ENCODE data around the gene GLI3. TPM values are rescaled to one million over a fixed set of nuclear protein-coding genes. Genes with fewer than 3 reads are reported as not detected.

The GLI3 gene
- total RNA-seq, 1 donor from 2014 or later: 57.0 TPM

DNA sequence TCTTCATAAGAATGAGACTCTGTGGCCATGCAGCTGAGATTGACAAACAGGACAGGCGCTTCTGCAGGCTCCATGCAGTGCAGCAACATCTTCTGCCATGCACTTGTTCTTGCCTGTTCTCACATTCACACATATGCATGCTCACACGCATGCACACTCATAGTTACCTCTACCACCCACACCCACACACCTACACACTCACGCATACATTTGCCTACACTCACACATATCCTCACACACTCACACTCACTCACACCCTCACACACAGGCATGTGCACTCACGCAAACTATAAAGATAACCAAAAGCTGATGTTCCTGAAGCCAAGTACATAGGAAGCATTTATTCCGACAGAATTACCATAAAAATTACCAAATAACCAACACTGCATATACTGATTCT is 15.7 kb downstream of the GLI3 start:
- Mint-ChIP-seq H3K27ac (ENCODE audit: unreplicated experiment) (no peak overlapping the region), H3K4me1 (ENCODE audit: unreplicated experiment) (peaks cover 30% of the 10 kb centered on the region), H3K4me3 (ENCODE audit: unreplicated experiment) (no peak overlapping the region), H3K36me3 (ENCODE audit: unreplicated experiment) (peaks cover 62% of the 10 kb centered on the region), H3K9me3 (ENCODE audit: unreplicated experiment) (no peaks in the 10 kb centered on the region), H3K27me3 (ENCODE audit: unreplicated experiment) (no peaks in the 10 kb centered on the region)
- no peak for DNase-seq (ENCODE audit: extremely low spot score, unreplicated experiment)
- TF ChIP-seq, protein P1, sequence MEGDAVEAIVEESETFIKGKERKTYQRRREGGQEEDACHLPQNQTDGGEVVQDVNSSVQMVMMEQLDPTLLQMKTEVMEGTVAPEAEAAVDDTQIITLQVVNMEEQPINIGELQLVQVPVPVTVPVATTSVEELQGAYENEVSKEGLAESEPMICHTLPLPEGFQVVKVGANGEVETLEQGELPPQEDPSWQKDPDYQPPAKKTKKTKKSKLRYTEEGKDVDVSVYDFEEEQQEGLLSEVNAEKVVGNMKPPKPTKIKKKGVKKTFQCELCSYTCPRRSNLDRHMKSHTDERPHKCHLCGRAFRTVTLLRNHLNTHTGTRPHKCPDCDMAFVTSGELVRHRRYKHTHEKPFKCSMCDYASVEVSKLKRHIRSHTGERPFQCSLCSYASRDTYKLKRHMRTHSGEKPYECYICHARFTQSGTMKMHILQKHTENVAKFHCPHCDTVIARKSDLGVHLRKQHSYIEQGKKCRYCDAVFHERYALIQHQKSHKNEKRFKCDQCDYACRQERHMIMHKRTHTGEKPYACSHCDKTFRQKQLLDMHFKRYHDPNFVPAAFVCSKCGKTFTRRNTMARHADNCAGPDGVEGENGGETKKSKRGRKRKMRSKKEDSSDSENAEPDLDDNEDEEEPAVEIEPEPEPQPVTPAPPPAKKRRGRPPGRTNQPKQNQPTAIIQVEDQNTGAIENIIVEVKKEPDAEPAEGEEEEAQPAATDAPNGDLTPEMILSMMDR (IDR thresholded peaks at IDR 0.05): no peak

DNA sequence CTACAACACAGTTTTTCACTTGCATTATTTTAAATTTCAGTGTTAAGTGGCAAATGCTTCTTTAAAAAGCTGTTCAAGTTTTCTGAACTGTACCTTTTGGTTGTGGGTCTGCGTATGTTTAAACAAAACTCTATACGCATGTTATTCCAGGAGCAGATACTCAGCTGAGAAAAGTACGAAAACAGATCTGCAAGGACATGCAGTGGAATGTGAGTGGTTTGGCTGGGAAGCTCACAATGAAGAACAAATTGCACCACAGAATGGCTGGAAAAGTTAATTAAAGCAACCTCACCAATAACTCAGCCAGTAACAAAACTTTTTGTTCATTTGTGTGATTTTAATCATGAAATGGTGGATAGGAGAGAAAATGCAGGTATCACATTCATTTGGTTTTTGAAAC is 17.6 kb downstream of the GLI3 start:
- Mint-ChIP-seq H3K4me1 (ENCODE audit: unreplicated experiment) (peaks cover 28% of the 10 kb centered on the region), H3K27me3 (ENCODE audit: unreplicated experiment) (no peaks in the 10 kb centered on the region), H3K36me3 (ENCODE audit: unreplicated experiment) (peaks cover 58% of the 10 kb centered on the region), H3K9me3 (ENCODE audit: unreplicated experiment) (no peaks in the 10 kb centered on the region), H3K27ac (ENCODE audit: unreplicated experiment) (no peak overlapping the region), H3K4me3 (ENCODE audit: unreplicated experiment) (no peak overlapping the region)
- TF ChIP-seq, protein P1 (IDR thresholded peaks at IDR 0.05): no peak
- DNase-seq (ENCODE audit: extremely low spot score, unreplicated experiment): no peak

DNA sequence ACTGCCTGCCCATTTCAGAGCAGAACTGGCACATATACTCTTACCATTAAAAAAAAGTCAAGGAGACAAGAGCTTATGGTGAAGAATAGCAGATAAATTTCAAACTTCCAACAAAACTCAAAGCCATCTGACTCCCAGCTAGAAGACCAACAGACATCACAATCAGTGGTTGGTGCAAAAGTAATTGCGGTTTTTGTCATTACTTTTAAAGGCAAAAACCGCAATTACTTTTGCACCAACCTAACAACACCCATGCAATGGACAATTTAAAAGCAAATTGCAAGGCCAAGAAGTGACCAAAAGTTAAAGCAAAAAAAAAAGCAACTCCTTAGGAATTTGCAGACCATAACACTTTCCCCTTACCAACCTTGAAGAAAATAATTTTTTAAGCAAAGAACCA is 18.8 kb downstream of the GLI3 start:
- Mint-ChIP-seq H3K9me3 (ENCODE audit: unreplicated experiment) (no peaks in the 10 kb centered on the region), H3K27ac (ENCODE audit: unreplicated experiment) (no peak overlapping the region), H3K4me1 (ENCODE audit: unreplicated experiment) (peaks cover 24% of the 10 kb centered on the region), H3K4me3 (ENCODE audit: unreplicated experiment) (no peak overlapping the region), H3K36me3 (ENCODE audit: unreplicated experiment) (peaks cover 62% of the 10 kb centered on the region), H3K27me3 (ENCODE audit: unreplicated experiment) (no peaks in the 10 kb centered on the region)
- no peak for DNase-seq (ENCODE audit: extremely low spot score, unreplicated experiment)
- TF ChIP-seq, protein P1 (IDR thresholded peaks at IDR 0.05): no peak

DNA sequence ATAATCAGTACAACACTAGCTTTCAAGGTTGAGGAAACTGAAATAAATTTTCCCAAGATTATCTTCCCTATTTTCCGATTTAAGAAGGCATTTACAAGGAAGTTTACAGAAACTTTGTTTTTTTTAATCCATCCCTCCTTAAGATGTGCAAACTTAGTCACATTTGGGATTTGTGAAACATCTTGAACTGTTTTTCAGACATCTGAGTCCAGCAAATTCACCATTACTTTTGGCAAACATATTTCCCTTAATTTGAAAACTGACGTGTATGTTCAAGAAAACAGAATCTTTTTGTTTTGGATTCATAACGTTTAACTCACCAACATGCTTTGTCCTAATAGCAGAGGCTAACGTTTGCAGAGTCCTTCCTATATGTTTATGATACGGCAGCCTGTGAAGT is 19.5 kb downstream of the GLI3 start:
- peaks cover 67% of the 10 kb centered on the region for H3K36me3 Mint-ChIP-seq (ENCODE audit: unreplicated experiment)
- no peak for DNase-seq (ENCODE audit: extremely low spot score, unreplicated experiment)
- no peaks in the 10 kb centered on the region for H3K27me3 Mint-ChIP-seq (ENCODE audit: unreplicated experiment)
- no peak overlapping the region for H3K4me3 Mint-ChIP-seq (ENCODE audit: unreplicated experiment)
- no peak overlapping the region for H3K27ac Mint-ChIP-seq (ENCODE audit: unreplicated experiment)
- no peaks in the 10 kb centered on the region for H3K9me3 Mint-ChIP-seq (ENCODE audit: unreplicated experiment)
- peaks cover 23% of the 10 kb centered on the region for H3K4me1 Mint-ChIP-seq (ENCODE audit: unreplicated experiment)
- TF ChIP-seq, protein P1 (IDR thresholded peaks at IDR 0.05): no peak

DNA sequence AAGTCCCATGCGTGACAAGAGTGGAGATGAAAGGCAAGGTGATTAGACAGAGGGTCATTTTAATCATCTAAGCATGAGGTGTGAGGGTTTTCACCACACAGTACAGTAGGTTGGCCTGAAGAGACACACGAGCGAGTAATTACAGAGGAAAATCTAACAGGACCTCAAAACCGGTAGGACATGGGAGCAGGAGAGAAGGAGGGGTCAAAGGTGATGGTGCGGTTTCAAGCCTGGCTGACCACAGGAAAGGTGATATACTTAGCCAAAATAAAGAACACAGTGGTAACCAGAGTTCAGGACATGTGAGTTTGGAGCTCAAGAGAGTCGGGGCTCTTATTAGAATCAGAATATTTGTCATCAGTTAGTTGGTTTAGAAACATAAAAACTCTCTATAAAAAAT is 20.0 kb downstream of the GLI3 start:
- H3K9me3 Mint-ChIP-seq (ENCODE audit: unreplicated experiment): no peaks in the 10 kb centered on the region
- DNase-seq (ENCODE audit: extremely low spot score, unreplicated experiment): no peak
- no peak overlapping the region for H3K4me3 Mint-ChIP-seq (ENCODE audit: unreplicated experiment)
- no peaks in the 10 kb centered on the region for H3K27me3 Mint-ChIP-seq (ENCODE audit: unreplicated experiment)
- TF ChIP-seq, protein P1 (IDR thresholded peaks at IDR 0.05): no peak
- peaks cover 67% of the 10 kb centered on the region for H3K36me3 Mint-ChIP-seq (ENCODE audit: unreplicated experiment)
- H3K27ac Mint-ChIP-seq (ENCODE audit: unreplicated experiment): no peak overlapping the region
- peaks cover 23% of the 10 kb centered on the region for H3K4me1 Mint-ChIP-seq (ENCODE audit: unreplicated experiment)
